NK-92 (cell line): ENCODE measurements around the gene GEN1.

Source experiments
- DNase-seq: peaks from one replicate; lab custom pipeline; 2025; ENCODE audit not compliant: unreplicated experiment; lab: John Stamatoyannopoulos, UW

Gene GEN1

GRCh38 chr2:17752246-17752645 is 1.7 kb upstream of the GEN1 start:
- no peak for DNase-seq

GRCh38 chr2:17752892-17753802 is 791 bp upstream of the GEN1 start:
- DNase-seq = no peak

- no peak for DNase-seq
Observed at GRCh38 chr2:17754773-17755425, 961 bp downstream of the GEN1 start.

GRCh38 chr2:17756668-17757067 is 2.7 kb downstream of the GEN1 start:
- DNase-seq = no peak

- DNase-seq = no peak
Observed at GRCh38 chr2:17757321-17757720, 3.4 kb downstream of the GEN1 start.

GRCh38 chr2:17758118-17758517 is 4.2 kb downstream of the GEN1 start:
- no peak for DNase-seq

GRCh38 chr2:17759805-17760204 is 5.9 kb downstream of the GEN1 start:
- DNase-seq = no peak

- no peak for DNase-seq
Observed at GRCh38 chr2:17762451-17762850, 8.5 kb downstream of the GEN1 start.

GRCh38 chr2:17763641-17764333 is 9.8 kb downstream of the GEN1 start:
- DNase-seq = no peak

DNA sequence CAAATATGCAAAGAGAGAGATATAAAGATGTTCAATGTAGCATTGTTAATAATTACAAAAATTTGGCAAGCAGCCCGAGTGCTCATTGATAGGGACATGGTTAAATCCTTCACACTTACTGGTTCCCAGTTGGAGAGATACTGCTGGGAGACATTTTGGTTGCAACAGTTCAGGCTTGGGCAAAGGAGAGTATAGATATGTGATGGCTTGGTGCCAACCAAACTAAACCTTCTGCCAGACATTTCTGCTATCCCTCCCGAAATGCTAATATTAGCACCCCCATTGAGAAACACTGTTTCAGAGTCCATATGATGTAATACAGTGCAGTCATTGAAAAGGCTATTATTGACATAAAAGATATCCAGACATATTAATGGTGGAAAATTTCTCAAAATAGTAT is 11.5 kb downstream of the GEN1 start:
- DNase-seq = no peak

GRCh38 chr2:17768894-17769293 is 15.0 kb downstream of the GEN1 start:
- no peak for DNase-seq

GRCh38 chr2:17771956-17772355 is 18.0 kb downstream of the GEN1 start:
- DNase-seq = no peak

- no peak for DNase-seq
Observed at GRCh38 chr2:17772532-17772931, 18.6 kb downstream of the GEN1 start.

- no peak for DNase-seq
Observed at GRCh38 chr2:17780546-17780945, 26.6 kb downstream of the GEN1 start.

- no peak for DNase-seq
Observed at GRCh38 chr2:17781482-17781881, 27.5 kb downstream of the GEN1 start.

DNA sequence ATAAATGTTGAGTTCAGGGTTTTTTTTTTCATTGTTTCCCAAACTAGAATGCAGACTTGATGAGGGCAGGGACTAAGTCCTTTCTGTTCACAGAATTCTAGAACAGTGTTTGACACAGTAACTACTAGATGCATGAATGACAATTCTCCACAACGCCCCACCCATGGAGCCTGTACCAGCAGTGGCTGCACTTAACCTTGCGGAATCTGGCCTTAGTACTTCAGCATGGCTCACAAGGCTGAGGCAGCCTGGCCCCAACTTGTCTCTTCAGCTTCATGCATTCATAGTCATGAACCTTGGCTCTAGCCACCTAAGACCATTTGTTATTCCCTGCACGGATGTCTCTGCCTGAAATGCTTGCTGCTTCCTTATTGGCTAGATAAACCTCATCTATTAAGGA is 32.8 kb downstream of the GEN1 start:
- no peak for DNase-seq

- no peak for DNase-seq
Observed at GRCh38 chr2:17788773-17789172, 34.8 kb downstream of the GEN1 start.

DNA sequence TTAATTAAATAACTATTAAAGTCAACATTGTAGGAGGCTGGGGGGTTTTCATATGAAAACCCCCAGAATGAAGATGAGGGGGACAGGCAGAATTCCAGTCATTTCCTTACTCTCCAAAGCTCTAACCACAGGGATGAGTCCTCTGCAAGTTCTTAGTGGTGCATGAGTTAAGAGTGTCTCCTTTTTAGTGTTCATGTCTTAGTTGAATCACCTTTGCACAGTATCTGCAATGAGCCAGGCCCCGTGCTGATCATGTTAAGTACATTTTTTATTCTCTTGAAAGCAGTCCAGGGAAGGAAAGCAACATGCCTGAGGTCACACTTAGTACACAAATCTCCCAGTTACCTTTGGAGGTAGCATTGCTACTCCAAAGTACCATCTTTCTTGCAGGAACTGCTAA is 36.6 kb downstream of the GEN1 start:
- no peak for DNase-seq

- DNase-seq = no peak
Observed at GRCh38 chr2:17791121-17791816, 37.3 kb downstream of the GEN1 start.

- no peak for DNase-seq
Observed at GRCh38 chr2:17791817-17792130, 37.8 kb downstream of the GEN1 start.

GRCh38 chr2:17792515-17792914 is 38.6 kb downstream of the GEN1 start:
- DNase-seq = no peak
